Measurements from ENCODE around the gene PDSS1. TPM values are rescaled to one million over a fixed set of nuclear protein-coding genes. Genes with fewer than 3 reads are reported as not detected.

PDSS1 gene
- total and polyA plus RNA-seq, 2 of the 4 experiments (the other 2 are of a cell fraction) = 9.7 to 13.2 TPM

- Histone ChIP-seq H3K9me1 (ENCODE audit: insufficient read depth, low read length) (peaks cover 17% of the 10 kb centered on the region), H2BK15ac (ENCODE audit: low read depth, low read length) (0 out of 3 replicates have a peak overlapping the region, but pooled peaks have one; percentile 10), H4K8ac (ENCODE audit: low read depth in 2 of 2, low read length in 2 of 2) (peak overlapping the region; percentile 7 to 41; a peak in 3 of 4 replicates), H2BK120ac (ENCODE audit: low read depth, low read length) (peak overlapping the region; percentile 63; the same call in 1 of the 2 replicates), H3K79me1 (ENCODE audit: low read depth in 1 of 2, low read length in 2 of 2) (peaks cover 41 to 81% of the 10 kb centered on the region in 2 experiments), H3K4me3 (ENCODE audit: insufficient read depth, low read depth, low read length) (no peak overlapping the region), H3K4me1 (ENCODE audit: control insufficient read depth, insufficient read depth, low read length) (peaks cover 8% of the 10 kb centered on the region), H4K91ac (ENCODE audit: insufficient read depth, low read depth, low read length) (peak overlapping the region; percentile 79; the same call in 1 of the 2 replicates), H3K27me3 (ENCODE audit: control insufficient read depth, insufficient read depth, low read length) (no peaks in the 10 kb centered on the region), H2BK20ac (ENCODE audit: low read depth, low read length) (peak overlapping the region; percentile 53; the same call in 1 of the 2 replicates), H4K20me1 (ENCODE audit: insufficient read depth, low read length) (peaks cover 25% of the 10 kb centered on the region), H3K36me3 (ENCODE audit: control insufficient read depth, insufficient read depth, low read length) (no peaks in the 10 kb centered on the region), H3K9me3 (ENCODE audit: control insufficient read depth, insufficient read depth, low read length) (no peaks in the 10 kb centered on the region), H2AFZ (replicated peaks; ENCODE audit: low read length, poor library complexity) (peak overlapping the region; percentile 82), H3K14ac (replicated peaks; ENCODE audit: low read depth, low read length) (peak overlapping the region; percentile 85), H2AK5ac (ENCODE audit: low read depth, low read length) (peak overlapping the region; percentile 81), H3K4me2 (ENCODE audit: low read depth, low read length) (peak overlapping the region; percentile 34; the same call in 1 of the 2 replicates), H3K4ac (ENCODE audit: low read depth, low read length) (peak overlapping the region; percentile 80), H3K56ac (ENCODE audit: extremely low read depth, insufficient read depth, low read length) (peak overlapping the region; percentile 39; the same call in 1 of the 2 replicates), H3K23ac (ENCODE audit: low read depth, low read length) (peak overlapping the region; percentile 36; the same call in 1 of the 2 replicates), H2BK5ac (ENCODE audit: low read depth, low read length, poor library complexity, severe bottlenecking) (peak overlapping the region; percentile 89), H2AK9ac (replicated peaks; ENCODE audit: low read depth, low read length, poor library complexity) (peak overlapping the region; percentile 92), H3K18ac (ENCODE audit: low read depth, low read length) (no peak overlapping the region), H3K27ac (ENCODE audit: insufficient read depth, low read length) (peak overlapping the region; percentile 14; the same call in 1 of the 2 replicates), H3K9ac (ENCODE audit: low read depth, low read length) (no peak overlapping the region), H4K5ac (ENCODE audit: low read depth, low read length) (no peak overlapping the region)
- TF ChIP-seq MXI1 (IDR thresholded peaks at IDR 0.05; ENCODE audit: borderline replicate concordance, low read depth, low read length) (no peak), RFX5 (IDR thresholded peaks at IDR 0.05; ENCODE audit: low read depth, low read length) (no peak), POLR2A (IDR thresholded peaks at IDR 0.05; ENCODE audit: low read depth, low read length) (no peak), CHD1 (IDR thresholded peaks at IDR 0.05; ENCODE audit: low read depth, low read length) (no peak), FOS (IDR thresholded peaks at IDR 0.05; ENCODE audit: low read depth, low read length) (peak; percentile 85), BHLHE40 (IDR thresholded peaks at IDR 0.05; ENCODE audit: low read depth, low read length) (peak; percentile 5; the same call in 1 of the 2 replicates), CTCF (conservative IDR thresholded peaks at IDR 0.05; ENCODE audit: low read depth, low read length) (no peak), CEBPB (IDR thresholded peaks at IDR 0.05; ENCODE audit: low read depth, low read length) (peak; percentile 64)
- WGBS, 2 experiments (ENCODE audit: extremely low coverage in 2 of 2, insufficient read length in 1 of 2) = no CpG with 5 or more reads among the region's 4 CpGs
- no TSS peak for BruUV-seq (replicated peaks)
- ATAC-seq (ENCODE audit: low read depth) = peak; percentile 87
- intact Hi-C loops (cut with micrococcal nuclease) = loop anchor here (5.0 kb wide), 1 partner anchor 36 kb away; no protein-coding TSS in a partner anchor
- dilution Hi-C loops (cut with HindIII; ENCODE audit: low sequenced_read_pairs, unreplicated experiment) = no loop called here
- POLR2A ChIA-PET (ENCODE audit: unreplicated experiment) = no interaction called here
- CTCF ChIA-PET = interaction anchor here (1.0 to 2.9 kb wide), 2 partner anchors 16 to 55 kb away, joined by 3 to 10 read pairs; no protein-coding TSS in a partner anchor
- in situ Hi-C loops (cut with MboI; ENCODE audit: low sequenced_read_pairs) = no loop called here
- peak; percentile 95 for DNase-seq
Measured at GRCh38 chr10:26780793-26781601, 83.5 kb downstream of the PDSS1 start.
